SK-N-MC (cell line): ENCODE results near the gene CLIC5.

Experiments used
- EZH2 ChIP-seq: fragments of 200-600 bp; sonication (generic); IDR thresholded peaks from one replicate; pipeline ENCODE4 v1.6.1; 2017; ENCODE audit warnings: antibody characterized with exemption
- FOXP2 ChIP-seq: optimal IDR thresholded peaks from 2 replicates; pipeline ENCODE3; 2011; ENCODE audit warnings: mild to moderate bottlenecking, moderate library complexity; ENCODE audit not compliant: insufficient read depth; ENCODE audit errors: extremely low read length, control extremely low read depth
- POLR2AphosphoS5 ChIP-seq: IDR thresholded peaks from 2 replicates; pipeline ENCODE4 v1.6.1; 2012; ENCODE audit warnings: mild to moderate bottlenecking, low read depth, low read length, borderline replicate concordance

GRCh38 chr6:45979311-45979710 lies 36.3 kb downstream of the CLIC5 start:
- TF ChIP-seq EZH2 (no peak), POLR2AphosphoS5 (no peak), FOXP2 (no peak)
